GM12878 (cell line): ENCODE measurements around the gene SYCE3. TPM values are rescaled to one million over a fixed set of nuclear protein-coding genes. Genes with fewer than 3 reads are reported as not detected.

Experiments used
- ATAC-seq: fragments of 200-7000 bp; cut with Tn5 transposase; 3 replicates; pipeline ENCODE4 v1.9.1; 2020; ENCODE audit warnings: mild to moderate bottlenecking, moderate library complexity
- BruUV-seq: library from RNA; stranded (reverse); fragments of 400-500 nt; replicated peaks from 2 replicates; lab custom pipeline; 2021; lab: Mats Ljungman, UMichigan
- CTCF ChIA-PET: fragments of 300-600 bp; sonication (Branson Sonifier 250); formaldehyde crosslinking; extraction: SDS; loops from one replicate; lab custom pipeline; 2021; ENCODE audit warnings: inconsistent platforms; lab: Yijun Ruan, JAX
- POLR2A ChIA-PET: fragments of 350-600 bp; formaldehyde crosslinking; extraction: SDS; loops from one replicate; lab custom pipeline; 2021; ENCODE audit warnings: inconsistent platforms; lab: Charles Lee
- RAD21 ChIA-PET: fragments of 300-600 bp; sonication (Branson Sonifier 250); formaldehyde crosslinking; loops from one replicate; lab custom pipeline; 2023; ENCODE audit warnings: antibody characterized with exemption; ENCODE audit not compliant: unreplicated experiment; lab: Charles Lee
- SMC1A ChIA-PET: fragments of 300-600 bp; sonication (Branson Sonifier 250); formaldehyde crosslinking; loops from one replicate; lab custom pipeline; 2023; ENCODE audit not compliant: unreplicated experiment, uncharacterized antibody; lab: Charles Lee
- DNase-seq: peaks from one replicate; pipeline ENCODE4 v3.0.0-alpha.2; 2011; ENCODE audit warnings: low read depth, low spot score
- FAIRE-seq: peaks from 3 replicates; lab custom pipeline; 2011; peaks lifted over from hg19 to GRCh38; lab: Jason Lieb, UNC
- H2AFZ ChIP-seq: 2 replicates; pipeline ENCODE4 v1.6.0; 2011; ENCODE audit warnings: low read depth, low read length, control low read depth; ENCODE audit not compliant: control insufficient read depth
- H3K27ac ChIP-seq: 2 replicates; pipeline ENCODE4 v1.5.1; 2011; ENCODE audit warnings: control low read depth; ENCODE audit not compliant: control insufficient read depth, insufficient read depth
- H3K27me3 ChIP-seq, 2 experiments: replicated peaks in 1 of 2; 2 replicates each; pipeline versions ENCODE4 v1.6.0 to v1.6.1; 2011; ENCODE audit warnings: low read length in 1 of 2; ENCODE audit not compliant: control insufficient read depth in 2 of 2, insufficient read depth in 2 of 2
- H3K36me3 ChIP-seq, 2 experiments: 2 replicates each; pipeline ENCODE4 v1.5.1; 2011; ENCODE audit warnings: low read length in 1 of 2; ENCODE audit not compliant: control insufficient read depth in 2 of 2, insufficient read depth in 2 of 2
- H3K4me1 ChIP-seq: 2 replicates; pipeline ENCODE4 v1.6.1; 2011; ENCODE audit warnings: mild to moderate bottlenecking, low read length, moderate library complexity, mixed read lengths; ENCODE audit not compliant: control insufficient read depth, insufficient read depth
- H3K4me2 ChIP-seq: 2 replicates; pipeline ENCODE4 v1.6.0; 2011; ENCODE audit warnings: control low read depth; ENCODE audit not compliant: control insufficient read depth, insufficient read depth
- H3K4me3 ChIP-seq: fragments of 200-600 bp; sonication (generic); 2 replicates; pipeline ENCODE4 v1.5.1; 2016
- H3K79me2 ChIP-seq: 2 replicates; pipeline ENCODE4 v1.6.0; 2011; ENCODE audit warnings: low read length; ENCODE audit not compliant: control insufficient read depth, insufficient read depth
- H3K9ac ChIP-seq: 2 replicates; pipeline ENCODE4 v1.8.0; 2011; ENCODE audit warnings: low read length, control low read depth, mixed read lengths; ENCODE audit not compliant: control insufficient read depth, insufficient read depth
- H3K9me3 ChIP-seq: replicated peaks from 3 replicates; pipeline ENCODE4 v1.5.1; 2011; ENCODE audit warnings: mild to moderate bottlenecking, low read length; ENCODE audit not compliant: control insufficient read depth, insufficient read depth
- H4K20me1 ChIP-seq: 2 replicates; pipeline ENCODE4 v1.6.0; 2011; ENCODE audit not compliant: control insufficient read depth, insufficient read depth
- BCL11A ChIP-seq: IDR thresholded peaks from 2 replicates; pipeline ENCODE4 v1.6.1; 2011; ENCODE audit warnings: low read depth, low read length
- ETV6 ChIP-seq, 2 experiments: fragments of 450-650 bp in 1 of 2; IDR thresholded peaks in 1 of 2; conservative IDR thresholded peaks in 1 of 2; 2 replicates each; pipeline ENCODE4 v1.6.1; 2014; ENCODE audit warnings: antibody characterized with exemption in 1 of 2, borderline replicate concordance in 1 of 2, low read depth in 1 of 2, mild to moderate bottlenecking in 1 of 2, moderate library complexity in 1 of 2
- KAT2A ChIP-seq: conservative IDR thresholded peaks from 2 replicates; pipeline ENCODE4 v1.6.1; 2011; ENCODE audit warnings: low read depth, low read length; ENCODE audit not compliant: control insufficient read depth
- PAX5 ChIP-seq: IDR thresholded peaks from 2 replicates; pipeline ENCODE4 v1.6.1; 2011; ENCODE audit warnings: low read depth, low read length, borderline replicate concordance
- RAD21 ChIP-seq: IDR thresholded peaks from 2 replicates; pipeline ENCODE4 v1.6.1; 2011; ENCODE audit warnings: mild to moderate bottlenecking, low read depth, low read length, moderate library complexity; ENCODE audit not compliant: insufficient read depth
- RCOR1 ChIP-seq: conservative IDR thresholded peaks from 2 replicates; pipeline ENCODE4 v1.6.1; 2012; ENCODE audit warnings: low read depth, low read length, improper control_type of control experiment
- RELA ChIP-seq: fragments of 450-650 bp; IDR thresholded peaks from 2 replicates; pipeline ENCODE4 v1.8.0; 2014; ENCODE audit warnings: borderline replicate concordance; ENCODE audit not compliant: partially characterized antibody
- TAF1 ChIP-seq: IDR thresholded peaks from 2 replicates; pipeline ENCODE4 v1.6.1; 2011; ENCODE audit warnings: mild to moderate bottlenecking, low read depth, low read length, borderline replicate concordance
- WGBS: methylation state at CpG from one replicate; pipeline ENCODE4 v1.1.6; 2016; ENCODE audit warnings: low lambda C conversion rate; ENCODE audit not compliant: insufficient replicate concordance, insufficient coverage; ENCODE audit errors: missing lambda C conversion rate; 5-methylcytosine and 5-hydroxymethylcytosine counted together
- in situ Hi-C: fragments of 300-500 bp; cut with MboI; formaldehyde crosslinking; loops from 9 replicates; pipeline ENCODE4 v1.14.3; 2018; ENCODE audit warnings: mixed read lengths
- intact Hi-C: fragments of 100-400 bp; cut with micrococcal nuclease; formaldehyde crosslinking; loops from one replicate; pipeline ENCODE4 v1.14.2; 2022; ENCODE audit not compliant: unreplicated experiment
- polyA plus RNA-seq, 11 experiments: library from polyadenylated mRNA; depleted of rRNA in 4 of 11; unstranded in 6 of 11; stranded (reverse) in 5 of 11; fragments of >200 nt; fragmentation: Nextera tagmentation in 4 of 11; fragmentation: Illumina TruSeq in 1 of 11; extraction: Ambion mirVana in 4 of 11; extraction: Trizol in 1 of 11; gene quantifications; 1 replicate in 1 of 11; 2 replicates in 10 of 11; pipeline versions ENCODE4 v1.2.1 to v1.2.3, GENCODE V29; 2011 to 2016; ENCODE audit warnings: inconsistent platforms in 2 of 11, missing spikeins in 2 of 11, low read depth in 1 of 11
- total RNA-seq, 4 experiments: library from RNA; depleted of rRNA in 3 of 4; stranded (reverse); fragments of >200 nt in 3 of 4; fragmentation: Illumina TruSeq in 1 of 4; extraction: Trizol in 1 of 4; gene quantifications; 2 replicates each; pipeline versions ENCODE4 v1.2.1 to v1.2.3, GENCODE V29; 2013 to 2021
- TF ChIP-seq, protein P1 (sequence below): fragments of 450-650 bp; formaldehyde crosslinking; IDR thresholded peaks from 2 replicates; pipeline ENCODE4 v1.5.0; 2022; ENCODE audit warnings: mild to moderate bottlenecking, missing genetic modification characterization

Gene SYCE3
- total and polyA plus RNA-seq, 10 of the 15 experiments (the other 5 are each of a cell fraction or from before 2014, with no cell fraction given), result 0.38 to 0.91 (median 0.76) TPM; not detected in 4

- H3K9me3 ChIP-seq, result no peaks in the 10 kb centered on the region
- SMC1A ChIA-PET, result no interaction called here
- BruUV-seq, result no TSS peak
- in situ Hi-C loops, result no loop called here
- H3K4me1 ChIP-seq, result peaks cover 15% of the 10 kb centered on the region
- DNase-seq (no peak), FAIRE-seq (no peak), ATAC-seq (no peak)
- H4K20me1 ChIP-seq, result no peaks in the 10 kb centered on the region
- 94% methylated on average over 4 of the region's 4 CpGs for WGBS
- RAD21 ChIA-PET, result no interaction called here
- H3K27me3 ChIP-seq, result no peaks in the 10 kb centered on the region
- no peak overlapping the region for H3K9ac ChIP-seq
- H3K4me2 ChIP-seq, result no peak overlapping the region
- intact Hi-C loops, result loop anchor here (5.0 kb wide), 1 partner anchor 52 kb away; the partner anchor contains the start of gene SCO2
- peaks cover 4 to 6% of the 10 kb centered on the region in 2 experiments; a peak in 3 of 4 replicates for H3K36me3 ChIP-seq
- H3K79me2 ChIP-seq, result peaks cover 20% of the 10 kb centered on the region
- H3K4me3 ChIP-seq, result no peak overlapping the region
- H2AFZ ChIP-seq, result no peak overlapping the region
- POLR2A ChIA-PET, result no interaction called here
- no peak overlapping the region for H3K27ac ChIP-seq
- CTCF ChIA-PET, result no interaction called here
- no peak for TF ChIP-seq BCL11A
- no peak for TF ChIP-seq RCOR1
- no peak for TF ChIP-seq ETV6 (conservative IDR thresholded peaks at IDR 0.05 in 1 of 2, IDR thresholded peaks at IDR 0.05 in 1 of 2; ENCODE audit: borderline replicate concordance in 1 of 2, low read depth in 1 of 2)
- TF ChIP-seq RELA, result no peak
- TF ChIP-seq KAT2A, result no peak
- TF ChIP-seq PAX5, result no peak
- TF ChIP-seq RAD21, result no peak
- no peak for TF ChIP-seq TAF1
- TF ChIP-seq, protein P1, sequence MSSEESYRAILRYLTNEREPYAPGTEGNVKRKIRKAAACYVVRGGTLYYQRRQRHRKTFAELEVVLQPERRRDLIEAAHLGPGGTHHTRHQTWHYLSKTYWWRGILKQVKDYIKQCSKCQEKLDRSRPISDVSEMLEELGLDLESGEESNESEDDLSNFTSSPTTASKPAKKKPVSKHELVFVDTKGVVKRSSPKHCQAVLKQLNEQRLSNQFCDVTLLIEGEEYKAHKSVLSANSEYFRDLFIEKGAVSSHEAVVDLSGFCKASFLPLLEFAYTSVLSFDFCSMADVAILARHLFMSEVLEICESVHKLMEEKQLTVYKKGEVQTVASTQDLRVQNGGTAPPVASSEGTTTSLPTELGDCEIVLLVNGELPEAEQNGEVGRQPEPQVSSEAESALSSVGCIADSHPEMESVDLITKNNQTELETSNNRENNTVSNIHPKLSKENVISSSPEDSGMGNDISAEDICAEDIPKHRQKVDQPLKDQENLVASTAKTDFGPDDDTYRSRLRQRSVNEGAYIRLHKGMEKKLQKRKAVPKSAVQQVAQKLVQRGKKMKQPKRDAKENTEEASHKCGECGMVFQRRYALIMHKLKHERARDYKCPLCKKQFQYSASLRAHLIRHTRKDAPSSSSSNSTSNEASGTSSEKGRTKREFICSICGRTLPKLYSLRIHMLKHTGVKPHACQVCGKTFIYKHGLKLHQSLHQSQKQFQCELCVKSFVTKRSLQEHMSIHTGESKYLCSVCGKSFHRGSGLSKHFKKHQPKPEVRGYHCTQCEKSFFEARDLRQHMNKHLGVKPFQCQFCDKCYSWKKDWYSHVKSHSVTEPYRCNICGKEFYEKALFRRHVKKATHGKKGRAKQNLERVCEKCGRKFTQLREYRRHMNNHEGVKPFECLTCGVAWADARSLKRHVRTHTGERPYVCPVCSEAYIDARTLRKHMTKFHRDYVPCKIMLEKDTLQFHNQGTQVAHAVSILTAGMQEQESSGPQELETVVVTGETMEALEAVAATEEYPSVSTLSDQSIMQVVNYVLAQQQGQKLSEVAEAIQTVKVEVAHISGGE (CRISPR knock-in tag), result no peak
Measured at GRCh38 chr22:50579752-50580151, 17.0 kb upstream of the SYCE3 start.
